Ishikawa (cell line): Measurements from ENCODE around the gene LIG1.

Experiments
- CEBPB ChIP-seq: IDR thresholded peaks from 2 replicates; pipeline ENCODE4 v1.6.1; 2012
- CREB1 ChIP-seq: IDR thresholded peaks from 2 replicates; pipeline ENCODE4 v1.6.1; 2012; ENCODE audit warnings: low read depth
- EGR1 ChIP-seq: IDR thresholded peaks from 2 replicates; pipeline ENCODE4 v1.6.1; 2012
- EP300 ChIP-seq: IDR thresholded peaks from 2 replicates; pipeline ENCODE4 v1.6.1; 2012; ENCODE audit warnings: borderline replicate concordance
- FOXM1 ChIP-seq: IDR thresholded peaks from 2 replicates; pipeline ENCODE4 v1.6.1; 2012; ENCODE audit warnings: low read depth, borderline replicate concordance
- NFIC ChIP-seq: IDR thresholded peaks from 2 replicates; pipeline ENCODE4 v1.6.1; 2012
- RAD21 ChIP-seq: IDR thresholded peaks from 2 replicates; pipeline ENCODE4 v1.6.1; 2012; ENCODE audit warnings: low read depth
- REST ChIP-seq: IDR thresholded peaks from 2 replicates; pipeline ENCODE4 v1.6.1; 2012; ENCODE audit warnings: low read depth, mild to moderate bottlenecking
- TAF1 ChIP-seq: IDR thresholded peaks from 2 replicates; pipeline ENCODE4 v1.6.1; 2012; ENCODE audit warnings: low read depth, mild to moderate bottlenecking
- TCF12 ChIP-seq: IDR thresholded peaks from 2 replicates; pipeline ENCODE4 v1.6.1; 2012; ENCODE audit warnings: low read depth
- TEAD4 ChIP-seq: IDR thresholded peaks from 2 replicates; pipeline ENCODE4 v1.6.1; 2012
- YY1 ChIP-seq: IDR thresholded peaks from 2 replicates; pipeline ENCODE4 v1.6.1; 2012; ENCODE audit warnings: low read depth
- ZBTB7A ChIP-seq: IDR thresholded peaks from 2 replicates; pipeline ENCODE4 v1.6.1; 2012; ENCODE audit warnings: low read depth
- TF ChIP-seq, protein P1 (sequence below): IDR thresholded peaks from 2 replicates; pipeline ENCODE4 v1.6.1; 2012
- TF ChIP-seq, protein P2 (sequence below): IDR thresholded peaks from 2 replicates; pipeline ENCODE4 v1.6.1; 2012

LIG1 gene

GRCh38 chr19:48186541-48186991, 16.4 kb upstream of the LIG1 start:
- TF ChIP-seq CEBPB: no peak
- no peak for TF ChIP-seq EGR1
- no peak for TF ChIP-seq YY1
- TF ChIP-seq TAF1: no peak
- TF ChIP-seq, protein P1, sequence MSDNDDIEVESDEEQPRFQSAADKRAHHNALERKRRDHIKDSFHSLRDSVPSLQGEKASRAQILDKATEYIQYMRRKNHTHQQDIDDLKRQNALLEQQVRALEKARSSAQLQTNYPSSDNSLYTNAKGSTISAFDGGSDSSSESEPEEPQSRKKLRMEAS: no peak
- TF ChIP-seq RAD21: no peak
- no peak for TF ChIP-seq ZBTB7A
- no peak for TF ChIP-seq TCF12
- no peak for TF ChIP-seq CREB1
- no peak for TF ChIP-seq NFIC
- no peak for TF ChIP-seq TEAD4
- no peak for TF ChIP-seq FOXM1
- TF ChIP-seq REST: no peak
- TF ChIP-seq, protein P2, sequence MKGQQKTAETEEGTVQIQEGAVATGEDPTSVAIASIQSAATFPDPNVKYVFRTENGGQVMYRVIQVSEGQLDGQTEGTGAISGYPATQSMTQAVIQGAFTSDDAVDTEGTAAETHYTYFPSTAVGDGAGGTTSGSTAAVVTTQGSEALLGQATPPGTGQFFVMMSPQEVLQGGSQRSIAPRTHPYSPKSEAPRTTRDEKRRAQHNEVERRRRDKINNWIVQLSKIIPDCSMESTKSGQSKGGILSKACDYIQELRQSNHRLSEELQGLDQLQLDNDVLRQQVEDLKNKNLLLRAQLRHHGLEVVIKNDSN: no peak
- no peak for TF ChIP-seq EP300

GRCh38 chr19:48186015-48186414, 15.9 kb upstream of the LIG1 start:
- TF ChIP-seq CREB1: no peak
- TF ChIP-seq EGR1: no peak
- TF ChIP-seq TAF1: no peak
- no peak for TF ChIP-seq TEAD4
- TF ChIP-seq, protein P2: no peak
- TF ChIP-seq RAD21: no peak
- no peak for TF ChIP-seq EP300
- TF ChIP-seq CEBPB: no peak
- no peak for TF ChIP-seq NFIC
- TF ChIP-seq, protein P1: no peak
- no peak for TF ChIP-seq FOXM1

GRCh38 chr19:48183356-48183755, 13.2 kb upstream of the LIG1 start:
- TF ChIP-seq ZBTB7A (no peak), EP300 (no peak)

GRCh38 chr19:48182434-48182833, 12.3 kb upstream of the LIG1 start:
- TF ChIP-seq FOXM1 (no peak), TAF1 (no peak), EP300 (no peak), REST (no peak), TEAD4 (no peak), YY1 (no peak), ZBTB7A (no peak), NFIC (no peak), CEBPB (no peak), CREB1 (no peak), TCF12 (no peak), EGR1 (no peak), RAD21 (no peak)
- TF ChIP-seq, protein P1: no peak
- TF ChIP-seq, protein P2: no peak

- TF ChIP-seq TAF1: no peak
- TF ChIP-seq EGR1: no peak
- TF ChIP-seq CEBPB: no peak
- TF ChIP-seq YY1: no peak
- TF ChIP-seq, protein P1: no peak
- no peak for TF ChIP-seq CREB1
- no peak for TF ChIP-seq ZBTB7A
- no peak for TF ChIP-seq REST
These were observed 11.4 kb upstream of the LIG1 start for GRCh38 chr19:48181505-48181904.
